ENCODE measurements around the gene SLC16A4. TPM values are rescaled to one million over a fixed set of nuclear protein-coding genes. Genes with fewer than 3 reads are reported as not detected.

SLC16A4 gene
- total RNA-seq, 2 donors from 2014 or later = 1.7 to 9.0 TPM

DNA sequence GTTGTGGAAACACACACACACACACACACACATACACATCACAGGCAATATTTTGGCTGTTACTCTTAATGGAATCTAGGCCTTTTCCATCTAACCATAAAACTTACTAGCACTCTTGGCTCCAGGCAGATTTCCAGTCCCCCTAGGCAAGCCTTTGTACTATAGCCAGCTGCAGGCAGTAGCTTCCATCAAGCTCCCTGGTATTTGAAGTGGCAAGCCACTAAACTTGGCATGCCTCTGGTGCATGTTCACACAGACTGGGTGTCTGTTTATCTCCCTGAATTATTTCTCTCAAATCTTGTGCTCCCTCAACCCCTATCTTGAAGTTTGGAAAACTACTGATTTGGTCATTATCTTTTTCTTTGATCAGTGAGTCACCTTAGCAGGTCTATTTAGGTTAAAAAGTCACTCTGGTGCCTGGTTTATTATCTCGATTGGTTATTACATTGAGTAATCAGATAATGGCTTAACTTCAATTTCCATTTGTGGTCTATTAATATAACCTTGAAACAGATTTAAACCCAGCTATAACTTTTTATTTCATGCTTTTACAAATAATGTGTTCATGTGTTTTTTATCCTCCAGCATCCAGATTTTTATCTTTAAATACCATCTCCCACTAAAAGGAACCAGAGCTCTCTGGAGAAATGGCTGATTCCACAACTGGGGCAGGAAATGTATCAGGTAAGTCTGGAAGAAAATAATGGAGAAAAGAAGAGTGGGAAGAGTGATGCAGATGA lies 54.4 kb downstream of the SLC16A4 start:
- WGBS = 34% methylated on average over 1 of the region's 1 CpG
- TF ChIP-seq POLR2A (IDR thresholded peaks at IDR 0.05) (no peak), CTCF (IDR thresholded peaks at IDR 0.05) (no peak), POLR2AphosphoS5 (IDR thresholded peaks at IDR 0.05) (no peak)
- intact Hi-C loops (cut with DNase I) = loop anchor here (5.0 kb wide), 2 partner anchors 56 to 71 kb away; partner anchors contain the start of genes LAMTOR5 and SLC16A4
- H3K27ac ChIP-seq = peak overlapping the region in 1 of 2 donors; percentile 97
- H3K9me3 ChIP-seq = no peaks in the 10 kb centered on the region
- H3K4me1 ChIP-seq (replicated peaks) = peaks cover 4% of the 10 kb centered on the region
- H3K27me3 ChIP-seq (replicated peaks; ENCODE audit: insufficient read depth) = no peaks in the 10 kb centered on the region
- H3K4me3 ChIP-seq = no peak overlapping the region
- DNase-seq (ENCODE audit: low spot score) = no peak
- no peaks in the 10 kb centered on the region for H3K36me3 ChIP-seq

GRCh38 chr1:110335265-110335664 lies 55.6 kb downstream of the SLC16A4 start:
- intact Hi-C loops (cut with DNase I) = loop anchor here (5.0 kb wide), 2 partner anchors 57 to 72 kb away; partner anchors contain the start of genes LAMTOR5 and SLC16A4
- H3K36me3 ChIP-seq = no peaks in the 10 kb centered on the region
- no peak overlapping the region for H3K27ac ChIP-seq

GRCh38 chr1:110328700-110329099 lies 62.1 kb downstream of the SLC16A4 start:
- no peaks in the 10 kb centered on the region for H3K9me3 ChIP-seq
- DNase-seq (ENCODE audit: low spot score) = no peak
- H3K27ac ChIP-seq = no peak overlapping the region
- WGBS = 94% methylated on average over 3 of the region's 3 CpGs
- no peak overlapping the region for H3K4me3 ChIP-seq
- no peaks in the 10 kb centered on the region for H3K36me3 ChIP-seq
- no peaks in the 10 kb centered on the region for H3K27me3 ChIP-seq (replicated peaks; ENCODE audit: insufficient read depth)
- intact Hi-C loops (cut with DNase I) = no loop called here
- TF ChIP-seq POLR2A (IDR thresholded peaks at IDR 0.05) = no peak
- no peak for TF ChIP-seq CTCF (IDR thresholded peaks at IDR 0.05)
- no peak for TF ChIP-seq POLR2AphosphoS5 (IDR thresholded peaks at IDR 0.05)
- H3K4me1 ChIP-seq (replicated peaks) = no peaks in the 10 kb centered on the region

More at GRCh38 chr1:110335265-110335664, 55.6 kb downstream of the SLC16A4 start:
- Histone ChIP-seq H3K9me3 (no peaks in the 10 kb centered on the region), H3K27me3 (replicated peaks; ENCODE audit: insufficient read depth) (no peaks in the 10 kb centered on the region), H3K4me3 (no peak overlapping the region), H3K4me1 (replicated peaks) (no peaks in the 10 kb centered on the region)
- DNase-seq (ENCODE audit: low spot score) = no peak
- 100% methylated on average over 1 of the region's 1 CpG for WGBS
- TF ChIP-seq CTCF (IDR thresholded peaks at IDR 0.05) = no peak
- TF ChIP-seq POLR2A (IDR thresholded peaks at IDR 0.05) = no peak
- no peak for TF ChIP-seq POLR2AphosphoS5 (IDR thresholded peaks at IDR 0.05)

- H3K4me1 ChIP-seq (replicated peaks) = no peaks in the 10 kb centered on the region
- H3K27me3 ChIP-seq (replicated peaks; ENCODE audit: insufficient read depth) = no peaks in the 10 kb centered on the region
- no peaks in the 10 kb centered on the region for H3K36me3 ChIP-seq
- intact Hi-C loops (cut with DNase I) = no loop called here
- TF ChIP-seq POLR2AphosphoS5 (IDR thresholded peaks at IDR 0.05) = no peak
- TF ChIP-seq POLR2A (IDR thresholded peaks at IDR 0.05) = no peak
- TF ChIP-seq CTCF (IDR thresholded peaks at IDR 0.05) = no peak
- no peak for DNase-seq (ENCODE audit: low spot score)
- H3K9me3 ChIP-seq = no peaks in the 10 kb centered on the region
- no peak overlapping the region for H3K27ac ChIP-seq
- H3K4me3 ChIP-seq = no peak overlapping the region
Measured at GRCh38 chr1:110328274-110328673, 62.6 kb downstream of the SLC16A4 start.

DNA sequence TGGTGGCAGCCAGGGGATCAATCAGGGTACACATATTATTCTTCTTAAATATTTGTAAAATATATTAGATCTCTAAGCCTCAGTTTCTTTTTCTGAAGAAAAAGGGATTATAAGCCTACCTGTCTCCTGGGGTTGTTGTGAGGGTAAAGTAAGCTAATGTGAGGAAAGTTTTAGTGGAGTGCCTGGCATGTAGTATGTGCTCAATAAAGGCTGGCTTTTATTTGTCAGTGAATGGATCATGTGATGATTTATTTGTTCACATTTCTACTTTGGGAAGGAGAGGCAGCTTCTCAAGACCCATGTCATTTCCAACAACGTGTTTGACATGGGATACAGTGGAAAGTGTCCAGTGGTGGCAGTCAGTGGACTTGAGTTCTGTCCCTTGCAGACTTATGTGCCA lies 64.0 kb downstream of the SLC16A4 start:
- Histone ChIP-seq H3K4me1 (replicated peaks) (no peaks in the 10 kb centered on the region), H3K27me3 (replicated peaks; ENCODE audit: insufficient read depth) (no peaks in the 10 kb centered on the region), H3K36me3 (no peaks in the 10 kb centered on the region), H3K9me3 (no peaks in the 10 kb centered on the region), H3K27ac (no peak overlapping the region), H3K4me3 (no peak overlapping the region)
- no peak for DNase-seq (ENCODE audit: low spot score)
- intact Hi-C loops (cut with DNase I) = no loop called here
- TF ChIP-seq POLR2A (IDR thresholded peaks at IDR 0.05) = no peak
- no peak for TF ChIP-seq CTCF (IDR thresholded peaks at IDR 0.05)
- TF ChIP-seq POLR2AphosphoS5 (IDR thresholded peaks at IDR 0.05) = no peak
- 65% methylated on average over 1 of the region's 1 CpG for WGBS

Measured in prostate gland (tissue), 2 donors.